HepG2 (cell line): ENCODE results near the gene UST. TPM values are rescaled to one million over a fixed set of nuclear protein-coding genes. Genes with fewer than 3 reads are reported as not detected.

Experiments
- CBX2 ChIP-seq, 2 experiments: fragments of 200-600 bp in 1 of 2; sonication (generic); formaldehyde crosslinking in 1 of 2; IDR thresholded peaks; 2 replicates each; pipeline versions ENCODE4 v1.7.0 to v1.8.1; 2018 to 2022; ENCODE audit warnings: low read depth in 2 of 2, low read length in 1 of 2, mild to moderate bottlenecking in 1 of 2, missing genetic modification reagents in 1 of 2
- CHD2 ChIP-seq: IDR thresholded peaks from 2 replicates; pipeline ENCODE4 v1.6.1; 2011; ENCODE audit warnings: low read depth, low read length, improper control_type of control experiment
- CTCF ChIP-seq: sonication (generic); formaldehyde crosslinking; IDR thresholded peaks from 2 replicates; pipeline ENCODE4 v1.5.0; 2020; ENCODE audit warnings: mild to moderate bottlenecking, missing genetic modification reagents, moderate library complexity
- GABPA ChIP-seq, 2 experiments: IDR thresholded peaks; 2 replicates each; pipeline ENCODE4 v1.6.1; 2011 to 2016; ENCODE audit warnings: low read depth in 2 of 2, low read length in 1 of 2, missing biosample characterization in 1 of 2, missing genetic modification characterization in 1 of 2
- HDAC1 ChIP-seq: sonication (generic); formaldehyde crosslinking; IDR thresholded peaks from 2 replicates; pipeline ENCODE4 v1.5.1; 2020; ENCODE audit warnings: mild to moderate bottlenecking, missing genetic modification reagents
- KLF16 ChIP-seq, 2 experiments: sonication (generic) in 1 of 2; formaldehyde crosslinking in 1 of 2; IDR thresholded peaks; 2 replicates each; pipeline versions ENCODE4 v1.6.1 to v1.8.0; 2016 to 2023; ENCODE audit warnings: missing genetic modification reagents in 2 of 2, missing compliant biosample characterization in 1 of 2
- NR0B2 ChIP-seq: sonication (generic); formaldehyde crosslinking; IDR thresholded peaks from 2 replicates; pipeline ENCODE4 v1.4.0; 2020; ENCODE audit warnings: mild to moderate bottlenecking, missing genetic modification reagents
- PBX2 ChIP-seq: IDR thresholded peaks from 2 replicates; pipeline ENCODE4 v1.6.1; 2016; ENCODE audit warnings: control low read depth
- RAD21 ChIP-seq: fragments of 450-650 bp; formaldehyde crosslinking; IDR thresholded peaks from 2 replicates; pipeline ENCODE4 v1.5.0; 2020; ENCODE audit warnings: mild to moderate bottlenecking
- RBAK ChIP-seq: sonication (generic); formaldehyde crosslinking; IDR thresholded peaks from 2 replicates; pipeline ENCODE4 v1.5.1; 2020; ENCODE audit warnings: mild to moderate bottlenecking, missing genetic modification reagents
- SATB2 ChIP-seq: sonication (generic); formaldehyde crosslinking; IDR thresholded peaks from 2 replicates; pipeline ENCODE4 v1.5.0; 2020; ENCODE audit warnings: missing genetic modification reagents
- TMF1 ChIP-seq: sonication (generic); formaldehyde crosslinking; IDR thresholded peaks from 2 replicates; pipeline ENCODE4 v1.8.1; 2022; ENCODE audit warnings: low read depth, missing genetic modification reagents
- ZNF557 ChIP-seq: sonication (generic); formaldehyde crosslinking; IDR thresholded peaks from 2 replicates; pipeline ENCODE4 v1.4.0; 2020; ENCODE audit warnings: missing genetic modification reagents
- ZNF775 ChIP-seq: sonication (generic); formaldehyde crosslinking; IDR thresholded peaks from 2 replicates; pipeline ENCODE4 v1.4.0; 2020; ENCODE audit warnings: missing genetic modification reagents, mild to moderate bottlenecking, moderate library complexity, borderline replicate concordance
- ZNF816 ChIP-seq: sonication (generic); formaldehyde crosslinking; IDR thresholded peaks from 2 replicates; pipeline ENCODE4 v1.8.0; 2022; ENCODE audit warnings: missing genetic modification reagents, mild to moderate bottlenecking, borderline replicate concordance
- polyA plus RNA-seq, 8 experiments: library from polyadenylated mRNA; depleted of rRNA in 3 of 8; stranded (reverse) in 7 of 8; unstranded in 1 of 8; fragments of >200 nt; fragmentation: Illumina TruSeq in 4 of 8; extraction: Trizol in 4 of 8; gene quantifications; 2 replicates each; pipeline versions ENCODE4 v1.2.1 to v1.2.3, GENCODE V29; 2011 to 2016; ENCODE audit warnings: low read depth in 4 of 8, missing spikeins in 1 of 8, mixed read lengths in 1 of 8; ENCODE audit not compliant: insufficient read depth in 1 of 8
- total RNA-seq, 5 experiments: library from RNA; depleted of rRNA; stranded (reverse); fragments of >200 nt; fragmentation: Illumina TruSeq; extraction: Trizol; gene quantifications; 2 replicates each; pipeline ENCODE4 v1.2.3, GENCODE V29; 2016; ENCODE audit warnings: low read depth in 1 of 5

UST gene
- total and polyA plus RNA-seq, 2 of the 13 experiments (the other 11 are each of a cell fraction or from before 2014, with no cell fraction given) = 0.27 TPM; not detected in 1

GRCh38 chr6:148973538-148974208 is 226.8 kb downstream of the UST start (continued):
- TF ChIP-seq RBAK = no peak
- TF ChIP-seq NR0B2 (CRISPR knock-in tag) = no peak
- no peak for TF ChIP-seq HDAC1 (CRISPR knock-in tag)
- peak; percentile 64 for TF ChIP-seq CTCF (CRISPR knock-in tag)
- TF ChIP-seq CHD2 = no peak
- TF ChIP-seq RAD21 (CRISPR knock-in tag) = peak; percentile 38; the same call in 1 of the 2 replicates
- TF ChIP-seq CBX2 (IDR thresholded peaks at IDR 0.05; ENCODE audit: low read depth, low read length) = 0 out of 2 replicates have a peak, but pooled peaks have one; percentile 53
- no peak for TF ChIP-seq CBX2 (CRISPR knock-in tag; IDR thresholded peaks at IDR 0.05; ENCODE audit: low read depth)
- no peak for TF ChIP-seq TMF1 (CRISPR knock-in tag)
- TF ChIP-seq GABPA (IDR thresholded peaks at IDR 0.05; ENCODE audit: low read depth, low read length) = no peak
- no peak for TF ChIP-seq GABPA (CRISPR knock-in tag; IDR thresholded peaks at IDR 0.05; ENCODE audit: low read depth)
- TF ChIP-seq PBX2 = no peak
- no peak for TF ChIP-seq KLF16 (CRISPR knock-in tag; IDR thresholded peaks at IDR 0.05)
- TF ChIP-seq ZNF816 (CRISPR knock-in tag) = no peak
- TF ChIP-seq ZNF557 = no peak
- no peak for TF ChIP-seq SATB2 (CRISPR knock-in tag)
- no peak for TF ChIP-seq ZNF775 (CRISPR knock-in tag)
- TF ChIP-seq, all 625 proteins: peak for 5
